H1 (cell line): ENCODE results near the gene GAP43. TPM values are rescaled to one million over a fixed set of nuclear protein-coding genes. Genes with fewer than 3 reads are reported as not detected.

Experiments used
- CTCF ChIA-PET: fragments of 300-600 bp; sonication (Branson Sonifier 250); formaldehyde crosslinking; loops from one replicate; lab custom pipeline; 2021; ENCODE audit not compliant: partially characterized antibody; lab: Charles Lee
- POLR2A ChIA-PET: fragments of 300-600 bp; sonication (Branson Sonifier 250); formaldehyde crosslinking; loops from one replicate; lab custom pipeline; 2021; ENCODE audit warnings: inconsistent platforms; ENCODE audit not compliant: partially characterized antibody; lab: Charles Lee
- DNase-seq, 2 experiments: peaks; one replicate each; pipeline versions ENCODE4 v3.0.0 to v3.0.0-alpha.2; 2010 to 2022; ENCODE audit warnings: low spot score in 2 of 2, low read depth in 1 of 2, mixed read lengths in 1 of 2
- FAIRE-seq: peaks from 2 replicates; lab custom pipeline; 2011; peaks lifted over from hg19 to GRCh38; lab: Jason Lieb, UNC
- H2AFZ ChIP-seq: 2 replicates; pipeline ENCODE4 v1.8.1; 2012; ENCODE audit warnings: low read length, inconsistent platforms
- H2AK5ac ChIP-seq: 2 replicates; pipeline ENCODE4 v1.6.1; 2013; ENCODE audit warnings: low read depth, low read length
- H2BK120ac ChIP-seq: replicated peaks from 2 replicates; pipeline ENCODE3; 2013; ENCODE audit warnings: low read depth, low read length, inconsistent platforms
- H2BK12ac ChIP-seq: 2 replicates; pipeline ENCODE4 v1.6.1; 2013; ENCODE audit warnings: low read depth, low read length
- H2BK15ac ChIP-seq: 2 replicates; pipeline ENCODE4 v1.6.1; 2013; ENCODE audit warnings: low read length
- H2BK20ac ChIP-seq: 2 replicates; pipeline ENCODE4 v1.6.1; 2013; ENCODE audit warnings: low read length
- H2BK5ac ChIP-seq: 2 replicates; pipeline ENCODE4 v1.6.1; 2013; ENCODE audit warnings: low read depth, low read length
- H3K14ac ChIP-seq: 2 replicates; pipeline ENCODE4 v1.6.1; 2013; ENCODE audit warnings: inconsistent platforms; ENCODE audit not compliant: insufficient read length
- H3K18ac ChIP-seq: 2 replicates; pipeline ENCODE4 v1.6.1; 2013; ENCODE audit warnings: low read length; ENCODE audit errors: extremely low read depth
- H3K23ac ChIP-seq: 2 replicates; pipeline ENCODE4 v1.6.1; 2013; ENCODE audit warnings: inconsistent platforms; ENCODE audit not compliant: insufficient read length
- H3K23me2 ChIP-seq: 2 replicates; pipeline ENCODE4 v1.6.1; 2013; ENCODE audit warnings: low read depth, low read length
- H3K27ac ChIP-seq: 2 replicates; pipeline ENCODE4 v1.6.1; 2011; ENCODE audit warnings: low read depth, low read length, inconsistent platforms
- H3K27me3 ChIP-seq, 4 experiments: replicated peaks in 1 of 4; 1 replicate in 1 of 4; 2 replicates in 3 of 4; pipeline versions ENCODE4 v1.6.1 to v1.8.1; 2011 to 2013; ENCODE audit warnings: low read length in 3 of 4, mild to moderate bottlenecking in 3 of 4, inconsistent platforms in 2 of 4, mixed read lengths in 2 of 4, moderate library complexity in 1 of 4; ENCODE audit not compliant: control insufficient read depth in 3 of 4, insufficient read depth in 3 of 4; ENCODE audit errors: extremely low read depth in 1 of 4
- H3K36me3 ChIP-seq, 4 experiments: 2 replicates each; pipeline versions ENCODE4 v1.6.1 to v1.8.1; 2011 to 2013; ENCODE audit warnings: mild to moderate bottlenecking in 4 of 4, low read length in 3 of 4, moderate library complexity in 2 of 4, control low read depth in 1 of 4, inconsistent platforms in 1 of 4; ENCODE audit not compliant: insufficient read depth in 4 of 4, control insufficient read depth in 2 of 4
- H3K4ac ChIP-seq: replicated peaks from 2 replicates; pipeline ENCODE3; 2013; ENCODE audit warnings: low read length, low read depth, mixed read lengths, inconsistent platforms; ENCODE audit not compliant: insufficient read length
- H3K4me1 ChIP-seq, 4 experiments: replicated peaks in 1 of 4; 1 replicate in 1 of 4; 2 replicates in 3 of 4; pipeline versions ENCODE4 v1.6.1 to v1.8.1; 2011 to 2013; ENCODE audit warnings: low read length in 3 of 4, inconsistent platforms in 2 of 4, mixed read lengths in 1 of 4; ENCODE audit not compliant: insufficient read depth in 4 of 4, control insufficient read depth in 3 of 4
- H3K4me2 ChIP-seq, 2 experiments: 2 replicates each; pipeline versions ENCODE4 v1.6.1 to v1.8.1; 2011 to 2013; ENCODE audit warnings: low read depth in 2 of 2, low read length in 2 of 2, control low read depth in 1 of 2, inconsistent platforms in 1 of 2, mild to moderate bottlenecking in 1 of 2; ENCODE audit not compliant: insufficient read depth in 1 of 2
- H3K4me3 ChIP-seq, 4 experiments: fragments of 200-600, 300-600 bp in 1 of 4; sonication (generic), shearing (Covaris generic), sonication (Bioruptor Twin) in 1 of 4; 2 replicates each; pipeline versions ENCODE4 v1.5.1 to v1.8.1; 2011 to 2016; ENCODE audit warnings: low read length in 4 of 4, low read depth in 3 of 4, control low read depth in 2 of 4, inconsistent platforms in 2 of 4, mild to moderate bottlenecking in 2 of 4, mixed read lengths in 1 of 4, moderate library complexity in 1 of 4; ENCODE audit not compliant: insufficient read depth in 2 of 4; ENCODE audit errors: extremely low read depth in 1 of 4
- H3K56ac ChIP-seq: replicated peaks from 2 replicates; pipeline ENCODE3; 2013; ENCODE audit warnings: low read depth, mild to moderate bottlenecking, mixed read lengths, low read length, inconsistent platforms; ENCODE audit not compliant: insufficient read length
- H3K79me1 ChIP-seq: 2 replicates; pipeline ENCODE4 v1.6.1; 2013; ENCODE audit warnings: low read depth, low read length, control low read depth
- H3K79me2 ChIP-seq, 2 experiments: 2 replicates each; pipeline versions ENCODE4 v1.6.1 to v1.8.1; 2012 to 2013; ENCODE audit warnings: low read length in 2 of 2, mild to moderate bottlenecking in 2 of 2, inconsistent platforms in 1 of 2; ENCODE audit not compliant: insufficient read depth in 2 of 2, control insufficient read depth in 1 of 2
- H3K9ac ChIP-seq, 4 experiments: replicated peaks in 1 of 4; 1 replicate in 1 of 4; 2 replicates in 3 of 4; pipeline versions ENCODE4 v1.6.1 to v1.8.1; 2011 to 2013; ENCODE audit warnings: low read depth in 3 of 4, low read length in 3 of 4, control low read depth in 2 of 4, mild to moderate bottlenecking in 2 of 4, moderate library complexity in 2 of 4, inconsistent platforms in 1 of 4; ENCODE audit errors: extremely low read depth in 1 of 4
- H3K9me3 ChIP-seq, 2 experiments: 2 replicates each; pipeline versions ENCODE4 v1.6.1 to v1.8.1; 2012 to 2013; ENCODE audit warnings: mild to moderate bottlenecking in 2 of 2, moderate library complexity in 2 of 2, control low read depth in 1 of 2, inconsistent platforms in 1 of 2, low read depth in 1 of 2, low read length in 1 of 2, mixed read lengths in 1 of 2; ENCODE audit not compliant: insufficient read depth in 2 of 2
- H4K20me1 ChIP-seq, 2 experiments: replicated peaks in 1 of 2; 2 replicates each; pipeline versions ENCODE3 to v1.8.1; 2011 to 2013; ENCODE audit warnings: inconsistent platforms in 2 of 2, low read length in 2 of 2, mild to moderate bottlenecking in 1 of 2; ENCODE audit not compliant: insufficient read depth in 2 of 2, control insufficient read depth in 1 of 2
- H4K5ac ChIP-seq: 2 replicates; pipeline ENCODE4 v1.6.1; 2013; ENCODE audit warnings: low read length, low read depth, mixed read lengths, inconsistent platforms; ENCODE audit not compliant: insufficient read length
- H4K8ac ChIP-seq: 2 replicates; pipeline ENCODE4 v1.8.0; 2013; ENCODE audit warnings: mild to moderate bottlenecking, moderate library complexity, low read length, inconsistent platforms; ENCODE audit not compliant: insufficient read depth; ENCODE audit errors: extremely low read depth
- H4K91ac ChIP-seq: replicated peaks from 2 replicates; pipeline ENCODE3; 2013; ENCODE audit warnings: low read length, mixed read lengths, inconsistent platforms; ENCODE audit not compliant: insufficient read length
- E2F6 ChIP-seq: IDR thresholded peaks from 2 replicates; pipeline ENCODE4 v1.6.1; 2012; ENCODE audit warnings: inconsistent platforms
- EP300 ChIP-seq, 2 experiments: IDR thresholded peaks; 1 replicate in 1 of 2; 2 replicates in 1 of 2; pipeline ENCODE4 v1.6.1; 2011 to 2012; ENCODE audit warnings: low read depth in 2 of 2, low read length in 2 of 2, mild to moderate bottlenecking in 2 of 2, borderline replicate concordance in 1 of 2, inconsistent platforms in 1 of 2, moderate library complexity in 1 of 2
- EZH2 ChIP-seq: fragments of 200-600 bp; sonication (generic); IDR thresholded peaks from 2 replicates; pipeline ENCODE4 v1.7.1; 2012; ENCODE audit warnings: low read depth, mild to moderate bottlenecking, moderate library complexity, low read length, inconsistent platforms; ENCODE audit not compliant: severe bottlenecking
- GABPA ChIP-seq: IDR thresholded peaks from 2 replicates; pipeline ENCODE4 v1.6.1; 2011; ENCODE audit warnings: mild to moderate bottlenecking, low read length, moderate library complexity, borderline replicate concordance; ENCODE audit not compliant: insufficient read depth
- KDM1A ChIP-seq: fragments of 200-600, 300-600 bp; sonication (generic); IDR thresholded peaks from 2 replicates; pipeline ENCODE4 v1.7.1; 2016; ENCODE audit warnings: mild to moderate bottlenecking, low read length, borderline replicate concordance
- KDM5A ChIP-seq: fragments of 200-600 bp; IDR thresholded peaks from 2 replicates; pipeline ENCODE4 v1.7.1; 2012; ENCODE audit warnings: mild to moderate bottlenecking, low read length, inconsistent platforms, mixed read lengths
- MAFK ChIP-seq: IDR thresholded peaks from 2 replicates; pipeline ENCODE4 v1.6.1; 2012; ENCODE audit warnings: low read depth, mild to moderate bottlenecking, improper control_type of control experiment, low read length
- RAD21 ChIP-seq, 2 experiments: IDR thresholded peaks in 1 of 2; conservative IDR thresholded peaks in 1 of 2; 2 replicates each; pipeline ENCODE4 v1.6.1; 2011; ENCODE audit warnings: low read depth in 2 of 2, low read length in 2 of 2, improper control_type of control experiment in 1 of 2, inconsistent platforms in 1 of 2, mild to moderate bottlenecking in 1 of 2, moderate library complexity in 1 of 2
- RFX5 ChIP-seq: IDR thresholded peaks from 2 replicates; pipeline ENCODE4 v1.6.1; 2011; ENCODE audit warnings: low read depth, low read length, improper control_type of control experiment, borderline replicate concordance
- SP2 ChIP-seq: IDR thresholded peaks from 2 replicates; pipeline ENCODE4 v1.6.1; 2012; ENCODE audit warnings: mild to moderate bottlenecking, low read length, inconsistent platforms
- SRF ChIP-seq: IDR thresholded peaks from 2 replicates; pipeline ENCODE4 v1.6.1; 2011; ENCODE audit warnings: mild to moderate bottlenecking, low read depth, low read length, moderate library complexity
- TBP ChIP-seq: IDR thresholded peaks from 2 replicates; pipeline ENCODE4 v1.6.1; 2011; ENCODE audit warnings: low read depth, low read length, improper control_type of control experiment
- WGBS, 2 experiments: shearing (Covaris generic) in 1 of 2; methylation state at CpG; one replicate each; pipeline versions ENCODE4 v1.1.6 to v1.1.7; 2013 to 2015; ENCODE audit warnings: low lambda C conversion rate in 2 of 2, mixed read lengths in 2 of 2, inconsistent platforms in 1 of 2, low coverage in 1 of 2, missing lambda C conversion rate in 1 of 2; ENCODE audit not compliant: insufficient replicate concordance in 2 of 2, insufficient coverage in 1 of 2, insufficient read length in 1 of 2; ENCODE audit errors: extremely low coverage in 1 of 2, missing lambda C conversion rate in 1 of 2; 5-methylcytosine and 5-hydroxymethylcytosine counted together
- polyA plus RNA-seq, 7 experiments: library from polyadenylated mRNA; depleted of rRNA in 3 of 7; stranded (reverse) in 5 of 7; unstranded in 2 of 7; fragments of >200 nt in 5 of 7; fragments of 200-250 nt in 2 of 7; gene quantifications; 1 replicate in 5 of 7; 2 replicates in 1 of 7; 4 replicates in 1 of 7; pipeline versions ENCODE4 v1.2.1 to v1.2.3, GENCODE V29; 2011 to 2013; ENCODE audit warnings: missing spikeins in 2 of 7, mixed read lengths in 2 of 7
- total RNA-seq: library from RNA; stranded (reverse); fragmentation: NEBNext Ultra II Directional; extraction: Animal tissue kit (Norgen Biotek cat#: 25700); gene quantifications from 2 replicates; pipeline ENCODE4 v1.2.1, GENCODE V29; 2021

Gene GAP43
- total and polyA plus RNA-seq, 2 of the 8 experiments (the other 6 are each of a cell fraction or from before 2014, with no cell fraction given), result 11.2 to 21.9 TPM

DNA sequence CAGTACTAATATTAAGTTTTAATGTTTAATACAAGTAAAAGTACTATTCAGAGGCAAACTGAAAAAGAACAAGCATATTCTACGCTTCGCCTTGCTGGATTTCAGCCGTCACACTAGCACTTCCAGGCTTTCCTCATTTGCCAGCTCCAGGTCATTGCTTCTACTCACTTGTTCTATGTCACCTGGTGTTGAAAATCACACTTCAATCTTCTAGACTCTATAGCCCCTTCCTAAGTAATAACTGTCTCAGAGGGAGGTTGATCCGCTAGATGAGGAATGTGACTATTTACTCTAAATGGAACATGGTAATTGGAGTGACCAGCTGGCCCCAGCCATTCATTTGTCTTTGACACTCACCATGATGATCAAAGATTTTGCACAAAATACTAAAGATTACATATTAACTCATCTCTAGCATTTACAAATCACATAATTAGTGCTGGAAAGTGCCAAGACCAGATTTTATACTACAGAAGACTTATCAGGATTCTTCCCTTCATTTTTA lies 92.0 kb downstream of the GAP43 start:
- Histone ChIP-seq H4K91ac (no peak overlapping the region), H3K79me1 (no peaks in the 10 kb centered on the region), H4K5ac (no peak overlapping the region), H3K79me2 (no peaks in the 10 kb centered on the region), H2BK120ac (no peak overlapping the region), H3K56ac (no peak overlapping the region), H2BK5ac (no peak overlapping the region), H3K4ac (no peak overlapping the region), H3K14ac (no peak overlapping the region), H4K8ac (no peak overlapping the region), H2BK15ac (no peak overlapping the region), H3K4me1 (peaks cover 0 to 10% (median 0%) of the 10 kb centered on the region in 4 experiments; a peak in 2 of 7 replicates), H2AK5ac (no peak overlapping the region), H3K4me2 (no peak overlapping the region), H3K27me3 (no peaks in the 10 kb centered on the region), H3K9me3 (no peaks in the 10 kb centered on the region), H3K4me3 (no peak overlapping the region), H3K23me2 (no peaks in the 10 kb centered on the region), H3K9ac (no peak overlapping the region), H2AFZ (no peak overlapping the region), H3K36me3 (no peaks in the 10 kb centered on the region), H3K23ac (no peak overlapping the region), H2BK20ac (no peak overlapping the region), H4K20me1 (no peaks in the 10 kb centered on the region), H3K27ac (no peak overlapping the region), H2BK12ac (no peak overlapping the region), H3K18ac (no peak overlapping the region)
- FAIRE-seq (no peak), DNase-seq (no peak)
- ChIA-PET POLR2A (no interaction called here), CTCF (interaction anchor here (1.0 to 1.6 kb wide), 3 partner anchors 16 to 497 kb away, joined by 4 to 6 read pairs (median 4); no protein-coding TSS in a partner anchor)
- 85% methylated on average over 4 of the region's 4 CpGs; no CpG with 5 or more reads in 1 of the 2 experiments for WGBS, 2 experiments
- TF ChIP-seq KDM1A (no peak), SRF (no peak), TBP (no peak), GABPA (no peak), EP300 (IDR thresholded peaks at IDR 0.05; ENCODE audit: borderline replicate concordance in 1 of 2, low read depth in 2 of 2, low read length in 2 of 2) (no peak), RAD21 (IDR thresholded peaks at IDR 0.05 in 1 of 2, conservative IDR thresholded peaks at IDR 0.05 in 1 of 2; ENCODE audit: low read depth in 2 of 2, low read length in 2 of 2) (no peak), RFX5 (no peak), EZH2 (no peak), SP2 (no peak), E2F6 (no peak), KDM5A (no peak), MAFK (no peak)
